Spleen (tissue), 11 donors: ENCODE measurements around the gene PCGF3. TPM values are rescaled to one million over a fixed set of nuclear protein-coding genes. Genes with fewer than 3 reads are reported as not detected.

Experiments used
- DNase-seq: peaks from one replicate; pipeline ENCODE4 v3.0.0-alpha.2; 2020
- H3K27ac ChIP-seq, 8 donors: fragments of 200-600 bp; sonication (generic) in 7 of 8; 1 replicate in 4 of 8; 2 replicates in 4 of 8; pipeline versions ENCODE4 v1.5.0 to v1.8.0; 2016 to 2021; ENCODE audit warnings: inconsistent platforms in 4 of 8, mild to moderate bottlenecking in 4 of 8, moderate library complexity in 1 of 8
- H3K27me3 ChIP-seq, 7 donors: fragments of 200-600 bp; sonication (generic) in 6 of 7; replicated peaks in 1 of 7; 1 replicate in 4 of 7; 2 replicates in 3 of 7; pipeline versions ENCODE4 v1.5.0 to v1.8.0; 2016 to 2021; ENCODE audit warnings: inconsistent platforms in 3 of 7, mild to moderate bottlenecking in 1 of 7
- H3K36me3 ChIP-seq, 6 donors: fragments of 200-600 bp; sonication (generic) in 5 of 6; 1 replicate in 4 of 6; 2 replicates in 2 of 6; pipeline versions ENCODE4 v1.5.0 to v1.8.0; 2016 to 2021; ENCODE audit warnings: inconsistent platforms in 2 of 6
- H3K4me1 ChIP-seq, 6 donors: fragments of 200-600 bp; sonication (generic) in 5 of 6; 1 replicate in 3 of 6; 2 replicates in 3 of 6; pipeline versions ENCODE4 v1.5.0 to v1.8.0; 2016 to 2021; ENCODE audit warnings: inconsistent platforms in 3 of 6
- H3K4me3 ChIP-seq, 8 donors: fragments of 200-600 bp; sonication (generic) in 7 of 8; 1 replicate in 4 of 8; 2 replicates in 4 of 8; pipeline versions ENCODE4 v1.5.0 to v1.8.0; 2016 to 2021; ENCODE audit warnings: inconsistent platforms in 4 of 8, mild to moderate bottlenecking in 4 of 8, moderate library complexity in 2 of 8
- H3K9me3 ChIP-seq, 8 donors: fragments of 200-600 bp; sonication (generic) in 7 of 8; 1 replicate in 4 of 8; 2 replicates in 4 of 8; pipeline versions ENCODE4 v1.5.0 to v1.8.0; 2016 to 2021; ENCODE audit warnings: inconsistent platforms in 4 of 8
- POLR2A ChIP-seq, 3 donors: fragments of 450-650 bp; IDR thresholded peaks; one replicate each; pipeline ENCODE4 v1.5.1; 2017; ENCODE audit warnings: antibody characterized with exemption in 3 of 3, mild to moderate bottlenecking in 1 of 3
- POLR2AphosphoS5 ChIP-seq, 3 donors: sonication (generic); formaldehyde crosslinking; IDR thresholded peaks; one replicate each; pipeline ENCODE4 v1.5.1; 2017; ENCODE audit warnings: antibody characterized with exemption in 3 of 3
- WGBS, 5 donors: extraction: QIAGEN DNeasy Blood & Tissue Kit in 3 of 5; methylation state at CpG; one replicate each; pipeline versions ENCODE4 v1.1.5 to v1.1.7; 2013 to 2018; 5-methylcytosine and 5-hydroxymethylcytosine counted together
- intact Hi-C: fragments of 100-400 bp; cut with DNase I; formaldehyde crosslinking; loops from one replicate; pipeline ENCODE4 v1.15.0; 2023; ENCODE audit warnings: low total_unique reads
- polyA plus RNA-seq, 3 donors: library from polyadenylated mRNA; stranded (reverse); fragments of 200-250 nt; gene quantifications; one replicate each; pipeline ENCODE4 v1.2.1, GENCODE V29; 2013
- total RNA-seq, 7 donors: library from RNA; depleted of rRNA in 3 of 7; stranded (reverse); fragments of >200 nt in 3 of 7; fragmentation: NEBNext Ultra II Directional in 4 of 7; extraction: Animal tissue kit (Norgen Biotek cat#: 25700) in 4 of 7; gene quantifications; one replicate each; pipeline versions ENCODE4 v1.1.0 to v1.2.1, GENCODE V29; 2016 to 2021
- TF ChIP-seq, protein P1 (sequence below), 11 experiments: fragments of 200-600 bp in 7 of 11; fragments of 450-650 bp in 4 of 11; sonication (generic) in 4 of 11; IDR thresholded peaks in 8 of 11; conservative IDR thresholded peaks in 3 of 11; 1 replicate in 7 of 11; 2 replicates in 4 of 11; pipeline versions ENCODE4 v1.4.0 to v1.8.0; 2016 to 2021; ENCODE audit warnings: antibody characterized with exemption in 11 of 11, inconsistent platforms in 4 of 11, mild to moderate bottlenecking in 1 of 11
- donor health status: healthy with polysubstance abuse.
- donor health status: DM: no; HTN: no; CAD: no; lungs with moderate emphysema.
- donor health status: DM: no; HTN: no; CAD: no.
- donor health status: Bipolar disorder and iron deficiency.
- donor health status: healthy.
- donor health status: DM: no; HTN: no; CAD: no.
- donor health status: DM: yes; HTN: yes; CAD: no.

Gene PCGF3
- total and polyA plus RNA-seq, 10 donors: 29.7 to 102 (median 69.4) TPM

DNA sequence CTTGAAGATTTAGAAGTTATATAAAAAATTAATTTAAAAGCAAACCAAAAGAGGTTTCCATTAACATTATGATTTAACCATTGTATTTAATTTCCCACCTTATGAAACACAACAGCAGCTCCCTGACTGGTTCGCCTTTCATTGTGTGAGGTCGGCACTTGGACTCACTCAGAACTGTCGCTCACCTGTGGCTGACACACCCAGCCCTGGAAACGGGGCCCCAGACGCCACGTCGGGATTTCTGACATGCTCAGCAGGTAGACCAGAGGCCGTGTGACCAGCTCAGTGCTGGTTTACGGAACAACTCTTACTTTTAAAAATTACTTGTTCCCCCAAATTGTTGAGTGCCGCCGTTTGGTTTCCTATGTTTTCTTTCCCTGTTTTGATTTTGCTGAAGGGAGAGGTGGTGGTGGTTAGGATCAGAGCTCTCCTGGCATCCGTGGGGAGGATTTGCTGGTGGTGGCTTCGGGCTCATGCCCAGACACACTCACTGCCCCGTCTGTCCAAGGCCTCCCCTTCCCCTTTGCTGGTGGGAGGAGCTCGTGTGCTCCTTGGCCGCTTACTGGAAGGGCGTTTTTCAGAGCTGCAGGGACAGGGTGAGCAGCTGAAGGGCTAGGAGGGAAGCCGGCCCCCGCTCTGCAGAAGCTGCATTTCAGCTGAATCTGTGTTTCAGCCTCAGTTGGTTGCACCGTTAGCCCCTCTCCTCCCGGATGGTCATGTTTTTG lies 61.1 kb downstream of the PCGF3 start:
- no peak overlapping the region for H3K4me3 ChIP-seq
- H3K27ac ChIP-seq: no peak overlapping the region
- H3K27me3 ChIP-seq: no peaks in the 10 kb centered on the region
- TF ChIP-seq, protein P1, sequence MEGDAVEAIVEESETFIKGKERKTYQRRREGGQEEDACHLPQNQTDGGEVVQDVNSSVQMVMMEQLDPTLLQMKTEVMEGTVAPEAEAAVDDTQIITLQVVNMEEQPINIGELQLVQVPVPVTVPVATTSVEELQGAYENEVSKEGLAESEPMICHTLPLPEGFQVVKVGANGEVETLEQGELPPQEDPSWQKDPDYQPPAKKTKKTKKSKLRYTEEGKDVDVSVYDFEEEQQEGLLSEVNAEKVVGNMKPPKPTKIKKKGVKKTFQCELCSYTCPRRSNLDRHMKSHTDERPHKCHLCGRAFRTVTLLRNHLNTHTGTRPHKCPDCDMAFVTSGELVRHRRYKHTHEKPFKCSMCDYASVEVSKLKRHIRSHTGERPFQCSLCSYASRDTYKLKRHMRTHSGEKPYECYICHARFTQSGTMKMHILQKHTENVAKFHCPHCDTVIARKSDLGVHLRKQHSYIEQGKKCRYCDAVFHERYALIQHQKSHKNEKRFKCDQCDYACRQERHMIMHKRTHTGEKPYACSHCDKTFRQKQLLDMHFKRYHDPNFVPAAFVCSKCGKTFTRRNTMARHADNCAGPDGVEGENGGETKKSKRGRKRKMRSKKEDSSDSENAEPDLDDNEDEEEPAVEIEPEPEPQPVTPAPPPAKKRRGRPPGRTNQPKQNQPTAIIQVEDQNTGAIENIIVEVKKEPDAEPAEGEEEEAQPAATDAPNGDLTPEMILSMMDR (IDR thresholded peaks at IDR 0.05 in 8 of 11, conservative IDR thresholded peaks at IDR 0.05 in 3 of 11): no peak
- no peak for TF ChIP-seq POLR2A (IDR thresholded peaks at IDR 0.05)
- peak in 2 of 3 donors; percentile 16 to 36 for TF ChIP-seq POLR2AphosphoS5 (IDR thresholded peaks at IDR 0.05)
- WGBS, 5 donors: 83 to 85% (median 83%) methylated on average over 21 of the region's 21 CpGs
- DNase-seq: no peak
- H3K36me3 ChIP-seq: peaks cover 0 to 100% (median 75%) of the 10 kb centered on the region in 6 donors
- intact Hi-C loops: loop anchor here (10.0 kb wide), 1 partner anchor 218 kb away; the partner anchor contains the start of gene IDUA
- H3K9me3 ChIP-seq: no peaks in the 10 kb centered on the region
- peaks cover 0 to 37% (median 11%) of the 10 kb centered on the region in 6 donors for H3K4me1 ChIP-seq

DNA sequence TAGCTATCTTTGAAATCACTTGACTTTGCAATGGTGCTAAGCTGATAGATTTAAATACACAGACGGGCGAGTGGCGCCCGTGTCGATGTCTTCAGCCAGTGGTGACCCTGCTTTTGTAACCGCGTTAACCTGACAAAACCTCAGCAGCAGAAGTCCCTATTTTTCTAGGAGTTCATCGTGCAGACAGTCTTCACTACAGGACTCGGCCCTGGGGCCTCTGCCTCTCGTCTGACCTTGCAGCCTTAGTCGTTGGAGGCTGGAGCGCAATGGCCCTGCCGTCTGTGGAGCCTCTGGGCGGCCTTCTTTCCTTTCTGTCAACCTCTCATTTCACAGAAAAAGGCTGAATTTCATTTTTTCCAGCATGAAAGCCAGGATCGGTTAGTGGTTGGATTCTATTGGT lies 62.4 kb downstream of the PCGF3 start:
- no peaks in the 10 kb centered on the region for H3K27me3 ChIP-seq
- intact Hi-C loops: loop anchor here (10.0 kb wide), 1 partner anchor 217 kb away; the partner anchor contains the start of gene IDUA
- H3K4me3 ChIP-seq: no peak overlapping the region
- peaks cover 0 to 50% (median 18%) of the 10 kb centered on the region in 6 donors for H3K4me1 ChIP-seq
- H3K36me3 ChIP-seq: peaks cover 0 to 100% (median 74%) of the 10 kb centered on the region in 6 donors
- DNase-seq: no peak
- H3K27ac ChIP-seq: no peak overlapping the region
- 92 to 95% (median 95%) methylated on average over 15 of the region's 15 CpGs for WGBS, 5 donors
- H3K9me3 ChIP-seq: no peaks in the 10 kb centered on the region
- TF ChIP-seq, protein P1 (IDR thresholded peaks at IDR 0.05 in 8 of 11, conservative IDR thresholded peaks at IDR 0.05 in 3 of 11): no peak
- TF ChIP-seq POLR2A (IDR thresholded peaks at IDR 0.05) (no peak), POLR2AphosphoS5 (IDR thresholded peaks at IDR 0.05) (no peak)

DNA sequence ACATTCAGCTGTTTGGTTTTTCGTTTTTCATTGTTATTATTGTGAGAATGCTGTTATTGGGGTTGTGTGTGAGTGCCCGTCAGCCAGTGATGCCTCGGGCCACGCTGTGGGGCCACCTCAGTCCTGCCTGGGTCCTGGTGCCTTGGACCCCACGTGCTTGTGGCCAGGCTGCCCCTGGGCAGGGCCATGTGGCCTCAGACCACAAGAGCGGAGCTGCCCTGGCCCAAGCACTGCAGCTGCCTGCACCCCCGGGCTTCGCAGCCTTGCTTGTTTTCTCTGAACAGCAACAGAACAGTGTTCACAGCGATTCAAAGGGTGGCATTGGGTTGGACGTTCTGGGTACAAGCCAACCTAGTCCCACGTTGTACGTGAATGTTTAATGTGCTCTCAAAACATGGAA lies 63.4 kb downstream of the PCGF3 start:
- peak overlapping the region in 1 of 8 donors; percentile 10 for H3K27ac ChIP-seq
- TF ChIP-seq POLR2A (IDR thresholded peaks at IDR 0.05) (no peak), POLR2AphosphoS5 (IDR thresholded peaks at IDR 0.05) (peak in 1 of 3 donors; percentile 60)
- 84 to 91% (median 88%) methylated on average over 12 of the region's 12 CpGs for WGBS, 5 donors
- intact Hi-C loops: loop anchor here (10.0 kb wide), 1 partner anchor 216 kb away; the partner anchor contains the start of gene IDUA
- DNase-seq: no peak
- H3K36me3 ChIP-seq: peaks cover 0 to 100% (median 70%) of the 10 kb centered on the region in 6 donors
- H3K4me3 ChIP-seq: no peak overlapping the region
- H3K27me3 ChIP-seq: no peaks in the 10 kb centered on the region
- H3K9me3 ChIP-seq: no peaks in the 10 kb centered on the region
- peaks cover 0 to 60% (median 26%) of the 10 kb centered on the region in 6 donors for H3K4me1 ChIP-seq

DNA sequence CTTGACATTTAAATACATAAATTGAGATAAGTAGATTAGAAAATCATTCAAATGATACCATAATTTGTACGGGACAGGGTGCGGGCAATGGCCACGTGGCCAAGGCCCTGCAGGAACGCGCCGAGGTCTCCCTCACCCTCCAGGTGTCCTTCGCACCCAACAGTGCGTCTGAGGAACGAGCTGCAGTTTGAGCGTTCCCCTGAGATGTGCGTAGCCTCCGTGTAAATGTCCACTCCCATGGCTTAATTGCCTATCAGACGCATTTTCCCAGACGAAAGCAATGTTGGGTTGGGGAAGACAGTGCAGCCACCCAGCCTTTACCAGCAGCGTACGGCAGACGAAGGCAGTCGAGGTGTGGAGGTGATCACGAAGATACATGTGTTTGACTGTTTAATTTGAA lies 63.9 kb downstream of the PCGF3 start:
- intact Hi-C loops: loop anchor here (10.0 kb wide), 1 partner anchor 215 kb away; the partner anchor contains the start of gene IDUA
- TF ChIP-seq POLR2AphosphoS5 (IDR thresholded peaks at IDR 0.05) (no peak), POLR2A (IDR thresholded peaks at IDR 0.05) (no peak)
- TF ChIP-seq, protein P1 (IDR thresholded peaks at IDR 0.05 in 8 of 11, conservative IDR thresholded peaks at IDR 0.05 in 3 of 11): no peak
- Histone ChIP-seq H3K27me3 (no peaks in the 10 kb centered on the region), H3K27ac (no peak overlapping the region), H3K36me3 (peaks cover 0 to 100% (median 67%) of the 10 kb centered on the region in 6 donors), H3K4me3 (no peak overlapping the region), H3K9me3 (no peaks in the 10 kb centered on the region), H3K4me1 (peaks cover 0 to 63% (median 28%) of the 10 kb centered on the region in 6 donors)
- DNase-seq: no peak
- WGBS, 5 donors: 90 to 97% (median 94%) methylated on average over 19 of the region's 19 CpGs
